RCC 7860 (cell line): ENCODE results near the gene PRDX3.
"Not testable (repeated sequence)": the region's sequence is repeated elsewhere in the genome, so short reads cannot be mapped to it uniquely, and the experiment has no call there.

Experiments
- DNase-seq: peaks from one replicate; pipeline ENCODE4 v3.0.0-alpha.2; 2015; ENCODE audit warnings: low spot score
- FAIRE-seq: peaks from 2 replicates; lab custom pipeline; 2012; peaks lifted over from hg19 to GRCh38; lab: Jason Lieb, UNC

The PRDX3 gene

DNA sequence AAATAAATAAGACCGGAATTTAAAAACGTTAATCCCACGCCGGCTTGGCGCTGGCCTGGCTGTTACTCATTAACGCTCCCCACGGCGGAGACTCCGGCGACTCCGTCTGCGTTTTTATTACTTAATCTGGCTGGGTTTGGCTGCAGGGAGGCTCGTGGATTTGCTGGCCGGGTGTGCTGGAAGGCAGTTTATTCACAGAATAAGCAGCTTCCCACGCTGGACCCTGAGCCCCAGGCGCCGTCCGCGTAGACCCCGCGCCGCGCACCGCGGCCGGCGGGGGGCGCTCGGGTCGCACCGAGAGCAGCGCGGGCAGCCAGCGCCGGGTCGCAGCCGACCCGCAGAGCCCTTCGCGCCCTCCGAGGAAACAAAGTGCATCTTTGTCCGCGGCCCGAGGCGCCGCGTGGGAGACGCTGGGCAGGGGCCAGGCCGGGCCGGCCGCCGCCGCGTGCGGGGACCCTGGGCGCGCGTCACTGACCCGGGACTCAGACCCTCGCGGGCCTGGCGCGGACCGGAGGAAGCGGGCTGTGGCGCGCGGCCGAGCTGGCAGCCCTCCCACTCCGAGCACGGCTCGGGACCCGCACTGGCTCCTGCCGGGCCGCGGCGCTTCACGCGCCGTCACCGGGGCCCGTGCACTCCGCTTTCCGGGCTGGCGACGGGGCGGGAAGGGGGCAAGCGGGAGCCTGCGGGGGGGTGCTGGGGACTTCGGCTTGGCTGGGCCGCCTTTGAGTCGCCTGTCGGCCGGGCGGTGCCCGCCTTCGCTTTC is 28.2 kb upstream of the PRDX3 start:
- no peak for FAIRE-seq
- peak; percentile 45 for DNase-seq

DNA sequence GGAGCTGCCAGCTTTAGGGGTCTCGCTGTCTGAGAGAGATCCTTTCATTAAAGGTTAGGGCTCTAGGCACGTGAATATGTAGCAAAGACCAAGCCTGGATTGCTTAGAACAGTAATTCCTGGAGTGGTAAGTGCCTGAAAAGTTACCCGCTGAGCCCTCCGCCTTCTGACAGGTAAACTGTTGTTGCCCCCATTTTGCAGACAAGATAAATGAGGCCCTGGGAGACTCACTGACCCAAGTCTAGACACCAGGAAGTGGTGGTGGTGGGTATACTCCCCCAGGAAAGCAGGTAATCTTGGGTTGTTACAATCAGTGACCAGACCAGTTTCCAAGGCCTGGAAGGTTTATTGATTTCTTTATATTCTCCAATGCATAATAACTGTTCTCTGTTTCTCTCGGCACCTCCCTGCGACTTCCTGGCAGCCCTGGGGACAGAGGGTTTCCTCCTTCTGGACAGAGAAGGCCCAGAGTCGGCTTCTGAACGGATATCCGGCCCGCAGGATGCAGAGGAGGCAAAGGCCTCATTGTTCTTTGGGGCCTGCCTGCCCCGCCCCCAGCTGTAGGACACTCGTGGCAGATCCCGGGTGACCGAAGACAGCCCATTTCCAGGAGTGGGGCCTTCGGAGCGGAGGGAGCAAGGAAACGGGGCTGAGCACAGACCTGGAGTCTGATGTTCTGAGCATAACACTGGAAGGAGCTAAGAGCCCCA is 27.4 kb upstream of the PRDX3 start:
- peak; percentile 16 for DNase-seq

DNA sequence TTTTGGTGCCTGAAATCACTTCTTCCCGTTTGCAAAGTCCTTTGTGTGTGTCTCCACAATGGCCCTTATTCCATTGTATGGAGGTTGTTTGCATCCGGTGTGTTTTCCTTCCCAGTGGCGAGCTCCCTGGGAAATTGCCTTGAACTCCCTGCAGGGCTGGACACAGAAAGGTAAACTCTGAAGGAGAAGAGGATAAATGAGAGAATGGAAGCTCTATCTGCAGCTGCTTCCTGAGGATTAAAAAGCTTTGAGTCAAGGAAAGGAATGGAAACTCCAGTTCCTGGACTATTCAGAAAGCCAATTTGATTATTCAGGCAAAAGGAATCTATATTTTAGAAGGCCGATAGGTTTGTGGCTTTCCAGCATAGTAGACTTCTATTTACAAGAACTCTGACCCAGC is 24.4 kb upstream of the PRDX3 start:
- no peak for FAIRE-seq
- no peak for DNase-seq

More for the DNA sequence above, 27.4 kb upstream of the PRDX3 start:
- FAIRE-seq = no peak

DNA sequence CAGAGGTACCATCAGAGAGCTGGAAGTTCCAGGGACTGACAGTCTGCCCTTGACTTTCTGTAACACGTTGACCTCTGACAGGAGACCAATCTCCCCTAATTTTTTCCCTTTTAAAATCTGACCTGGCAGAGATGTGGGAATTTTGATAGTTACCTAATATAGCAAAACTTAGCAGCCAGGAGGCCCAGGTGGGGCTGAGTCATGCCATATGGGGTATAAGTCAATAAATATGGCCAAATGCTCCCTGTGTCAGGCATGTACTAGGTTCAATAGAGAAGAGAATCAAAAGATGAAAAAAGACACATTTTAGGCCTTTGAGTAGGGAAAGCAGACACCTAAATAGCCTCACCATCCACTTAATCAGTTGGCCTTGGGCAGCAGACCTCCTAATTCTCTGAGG is 22.6 kb upstream of the PRDX3 start:
- no peak for FAIRE-seq
- DNase-seq = no peak

DNA sequence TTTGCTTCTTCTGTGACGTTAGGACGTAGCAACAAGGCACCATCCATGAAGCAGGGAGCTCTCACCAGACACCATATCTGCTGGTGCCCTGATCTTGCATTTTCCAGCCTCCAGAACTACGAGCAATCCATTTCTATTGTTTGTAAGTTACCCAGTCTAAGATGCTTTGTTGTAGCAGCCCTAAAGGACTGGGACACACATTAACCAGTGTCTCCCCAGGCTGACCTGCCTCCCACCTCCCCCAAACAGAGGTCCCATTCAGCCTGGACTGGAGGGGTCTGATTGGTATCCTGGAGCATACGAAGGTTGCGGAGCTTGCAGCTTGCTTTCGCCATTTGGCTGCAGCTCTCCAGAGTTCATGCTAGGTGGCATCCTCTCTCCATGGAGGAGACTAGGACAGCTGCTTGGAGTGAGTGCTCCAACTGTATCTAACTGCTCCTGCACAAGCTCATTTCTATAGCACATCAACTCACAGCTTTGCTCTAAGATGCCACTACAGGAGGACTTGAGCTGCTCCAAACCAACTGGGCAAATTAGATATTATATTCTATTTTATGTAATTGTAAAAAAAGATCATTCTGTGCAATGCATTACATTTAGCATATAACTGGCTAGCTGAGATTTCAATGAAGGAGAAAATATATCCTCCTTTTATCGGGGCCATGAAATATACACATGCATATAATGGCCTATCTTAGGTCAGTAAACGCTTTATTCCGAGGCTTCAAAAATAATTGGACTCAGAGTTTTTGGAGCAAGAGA is 20.8 kb upstream of the PRDX3 start:
- DNase-seq = peak; percentile 62
- no peak for FAIRE-seq

GRCh38 chr10:119198438-119198837 is 19.8 kb upstream of the PRDX3 start:
- no peak for DNase-seq
- FAIRE-seq = no peak

GRCh38 chr10:119197921-119198320 is 19.3 kb upstream of the PRDX3 start:
- FAIRE-seq (no peak), DNase-seq (no peak)

DNA sequence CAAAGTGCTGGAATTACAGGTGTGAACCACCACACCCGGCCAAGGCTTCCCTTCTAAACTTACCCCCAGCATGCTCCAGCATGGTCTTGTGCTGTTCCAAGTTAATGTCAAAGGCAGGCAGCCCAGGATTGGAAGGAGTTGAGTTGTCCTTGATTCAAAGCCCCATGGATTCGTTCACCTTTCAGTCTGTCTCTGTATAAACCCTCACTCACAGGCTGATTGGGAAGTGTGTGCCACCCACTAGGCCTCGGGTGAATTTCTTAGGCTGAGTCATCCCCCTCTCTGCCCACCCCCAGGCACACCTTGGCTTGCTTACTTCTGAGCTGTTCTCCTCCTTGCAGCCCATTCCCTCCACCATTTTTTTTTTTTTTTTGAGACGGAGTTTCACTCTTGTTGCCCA is 13.3 kb upstream of the PRDX3 start:
- FAIRE-seq = no peak

DNA sequence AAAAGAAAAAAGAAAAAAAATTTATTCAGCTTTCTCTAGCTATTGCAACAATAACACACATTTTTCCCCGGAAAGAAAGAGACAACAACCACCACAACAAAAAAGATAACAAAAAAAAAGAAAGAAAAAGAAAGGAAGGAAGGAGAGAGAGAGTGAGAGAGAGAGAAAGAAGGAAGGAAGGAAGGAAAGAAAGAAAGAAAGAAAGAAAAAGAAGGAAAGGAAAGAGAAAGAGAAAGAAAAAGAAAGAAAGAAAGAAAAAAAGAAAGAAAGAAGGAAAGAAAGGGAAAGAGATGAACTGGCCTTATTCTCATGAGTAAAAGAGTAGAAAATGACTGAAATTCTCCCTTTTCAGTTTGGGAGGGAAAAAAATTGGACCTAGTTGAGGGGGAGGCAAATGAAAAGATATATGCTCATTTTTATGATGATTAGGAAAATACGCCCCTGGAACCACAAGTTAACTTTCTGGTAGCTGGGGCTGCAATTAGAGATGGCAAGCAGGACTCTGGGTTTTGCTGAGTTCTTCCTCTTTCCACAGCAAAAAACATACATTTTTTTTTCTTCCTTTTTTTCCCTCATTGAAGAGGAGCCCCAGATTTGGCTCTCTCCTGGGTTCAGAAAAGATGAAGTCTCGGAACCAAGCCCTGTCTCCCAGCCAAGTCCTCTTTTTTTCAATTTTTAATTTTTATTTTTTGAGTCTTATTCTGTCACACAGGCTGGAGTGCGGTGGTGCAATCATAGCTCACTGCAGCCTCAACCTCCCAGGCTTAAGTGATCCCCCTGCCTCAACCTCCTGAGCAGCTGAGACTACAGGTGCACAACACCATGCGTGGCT is 12.6 kb upstream of the PRDX3 start:
- DNase-seq (no peak), FAIRE-seq (no peak)

More for the DNA sequence above, 13.3 kb upstream of the PRDX3 start:
- DNase-seq = no peak

DNA sequence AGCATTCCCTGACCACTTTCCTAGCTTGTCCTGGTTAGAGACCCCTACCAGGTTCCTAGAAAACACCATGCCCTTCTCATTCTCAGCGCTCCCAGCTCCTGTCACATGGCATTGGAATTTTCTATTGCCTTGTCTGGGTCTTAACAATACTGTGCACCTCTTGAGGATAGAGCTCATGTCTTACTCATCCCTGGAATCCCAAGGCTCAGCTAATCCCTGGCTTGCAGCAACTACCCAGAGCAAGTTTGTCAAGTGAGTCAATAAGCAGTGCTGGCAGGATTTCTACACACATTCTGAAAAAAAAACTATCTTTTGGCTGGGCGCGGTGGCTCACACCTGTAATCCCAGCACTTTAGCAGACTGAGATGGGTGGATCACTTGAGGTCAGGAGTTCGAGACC is 11.7 kb upstream of the PRDX3 start:
- DNase-seq = peak; percentile 98
- peak; percentile 90 for FAIRE-seq

- no peak for FAIRE-seq
- peak; percentile 63 for DNase-seq
These were observed 11.2 kb upstream of the PRDX3 start for GRCh38 chr10:119189811-119190282.

DNA sequence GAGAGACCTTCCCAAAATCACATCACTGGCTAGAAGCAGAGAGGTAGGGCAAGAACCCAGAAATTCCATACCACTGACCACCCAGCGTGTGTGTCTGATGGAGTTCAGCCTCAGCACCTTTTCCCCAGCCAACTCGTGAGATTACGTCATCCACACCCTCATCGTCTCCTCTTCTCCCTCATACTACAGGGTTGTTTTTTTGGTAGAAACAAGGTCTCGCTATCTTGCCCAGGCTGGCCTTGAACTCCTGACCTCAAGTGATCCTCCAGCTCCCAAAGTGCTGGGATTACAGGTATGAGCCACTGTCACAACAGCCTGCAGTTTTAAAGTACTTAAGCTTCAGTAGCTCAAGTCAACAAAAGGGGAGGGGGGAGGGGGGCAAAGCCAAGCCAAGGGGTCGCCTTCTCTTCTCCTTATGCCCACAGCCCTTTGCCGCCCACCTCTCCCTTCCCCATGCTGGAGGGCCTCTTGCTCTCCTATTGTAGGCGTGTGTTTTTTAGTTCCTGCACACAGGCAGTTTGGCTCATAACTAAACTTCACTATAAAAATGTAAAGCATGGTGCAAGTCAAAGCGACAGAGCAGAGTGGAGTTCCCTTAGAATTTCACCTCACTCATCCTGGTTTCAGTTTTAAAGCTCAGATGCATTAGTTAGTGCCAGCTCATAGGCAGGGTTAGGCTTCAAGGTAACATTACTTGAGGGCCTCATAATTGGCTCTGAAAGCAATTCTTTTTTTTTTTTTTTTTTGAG is 5.2 kb upstream of the PRDX3 start:
- FAIRE-seq = no peak

GRCh38 chr10:119180850-119181400 is 2.3 kb upstream of the PRDX3 start:
- not testable (repeated sequence) for FAIRE-seq, DNase-seq

More for the DNA sequence above, 5.2 kb upstream of the PRDX3 start:
- no peak for DNase-seq

- DNase-seq (no peak), FAIRE-seq (no peak)
These were observed 772 bp downstream of the PRDX3 start for GRCh38 chr10:119177708-119178371.

DNA sequence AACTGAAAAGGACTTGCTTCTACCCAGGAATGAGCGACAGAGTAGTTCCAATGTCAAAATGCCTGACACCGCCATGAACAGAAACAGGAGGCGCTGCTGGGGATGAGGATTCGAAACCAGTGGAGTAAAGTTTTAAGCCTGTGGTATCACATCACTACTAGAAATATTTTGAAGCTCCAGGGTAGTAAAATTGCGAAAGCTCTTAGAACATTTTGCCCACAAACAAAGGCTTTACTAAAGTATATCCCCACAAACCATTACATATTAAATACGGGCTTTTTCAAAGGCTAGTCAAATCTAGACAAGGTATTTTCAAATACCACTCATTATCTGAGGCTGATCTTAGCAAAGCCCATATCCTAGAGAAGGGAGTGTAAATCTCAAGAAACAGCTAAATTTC is 2.4 kb downstream of the PRDX3 start:
- FAIRE-seq (no peak), DNase-seq (no peak)

GRCh38 chr10:119174109-119174508 is 4.5 kb downstream of the PRDX3 start:
- FAIRE-seq = no peak
- DNase-seq = no peak

DNA sequence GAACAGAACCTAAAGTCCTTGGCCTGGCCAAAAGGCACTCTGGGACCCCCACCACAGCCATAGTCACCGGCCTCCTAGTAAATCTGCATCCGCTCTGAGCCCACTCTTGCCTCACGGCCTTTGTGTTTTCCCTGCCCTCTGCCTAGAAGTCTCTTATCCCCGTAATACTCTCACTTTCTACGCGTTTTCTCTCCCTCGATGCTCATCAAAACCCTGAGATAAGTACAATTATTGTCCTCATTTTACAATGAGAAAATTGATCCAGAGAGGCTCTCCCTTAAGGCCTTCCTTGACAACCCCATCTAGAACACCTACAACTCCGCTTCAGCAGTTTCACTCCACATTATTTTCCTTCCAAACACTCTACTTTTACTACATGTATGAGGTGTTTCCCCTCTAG is 11.6 kb downstream of the PRDX3 start:
- FAIRE-seq (no peak), DNase-seq (no peak)

DNA sequence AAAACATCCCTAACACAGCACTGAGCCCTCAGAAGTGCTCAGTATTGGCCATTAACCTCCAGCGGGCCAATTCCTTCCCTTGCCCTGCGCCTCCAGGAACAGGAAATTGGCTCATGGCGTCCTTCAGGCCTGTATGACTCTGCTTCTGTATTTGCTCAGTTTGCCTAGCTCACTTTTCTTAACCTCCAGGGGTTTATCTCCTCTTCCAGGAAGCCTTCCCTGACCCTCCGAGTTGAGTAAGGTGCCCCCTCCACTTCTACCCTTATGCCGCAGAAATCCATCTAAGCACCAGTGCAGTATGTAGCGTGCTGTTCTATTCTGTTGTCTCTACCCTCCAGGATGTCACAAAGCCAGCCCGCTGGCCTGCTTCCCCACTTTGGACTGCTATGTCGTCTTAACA is 12.0 kb downstream of the PRDX3 start:
- no peak for FAIRE-seq
- no peak for DNase-seq

DNA sequence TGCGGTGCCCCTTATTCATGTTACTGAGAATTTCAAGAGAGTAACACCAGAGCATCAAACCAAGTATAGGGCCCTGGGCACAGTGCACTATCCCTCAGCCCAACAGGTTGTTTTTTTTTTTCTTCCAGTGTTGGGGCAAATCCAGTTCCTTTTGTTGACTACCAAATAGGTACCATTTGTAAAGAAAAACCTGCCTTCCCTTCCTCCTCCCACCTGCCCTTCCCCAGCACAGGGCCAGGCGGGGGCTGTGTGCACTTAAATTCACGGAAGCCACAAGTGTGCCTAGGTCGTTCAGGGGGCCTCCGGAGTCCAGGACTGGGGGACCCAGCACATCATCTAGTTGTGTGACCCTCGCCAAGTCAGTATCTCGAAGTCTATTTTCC is 12.5 kb downstream of the PRDX3 start:
- FAIRE-seq (no peak), DNase-seq (no peak)
